K562 (cell line): ENCODE results near the gene AP5M1.

ENCODE experiments used
- BCL6 ChIP-seq: fragments of 250-450 bp; sonication (Bioruptor Pico); IDR thresholded peaks from 2 replicates; pipeline ENCODE4 v1.4.0; 2020
- ETV5 ChIP-seq: sonication (generic); formaldehyde crosslinking; IDR thresholded peaks from 2 replicates; pipeline ENCODE4 v1.4.0; 2020; ENCODE audit warnings: low read depth, mild to moderate bottlenecking, missing genetic modification reagents
- HINFP ChIP-seq: fragments of 450-650 bp; conservative IDR thresholded peaks from 2 replicates; pipeline ENCODE4 v1.6.1; 2016; ENCODE audit warnings: missing genetic modification characterization, low read depth, mild to moderate bottlenecking, control low read depth, missing compliant biosample characterization
- KDM1A ChIP-seq, 2 experiments: fragments of 450-650 bp; IDR thresholded peaks; 2 replicates each; pipeline ENCODE4 v1.6.1; 2016; ENCODE audit warnings: mild to moderate bottlenecking in 2 of 2
- MEIS2 ChIP-seq: fragments of 450-650 bp; IDR thresholded peaks from 2 replicates; pipeline ENCODE4 v1.6.1; 2014; ENCODE audit warnings: mild to moderate bottlenecking; ENCODE audit not compliant: partially characterized antibody
- POLR2A ChIP-seq: fragments of 450-650 bp; conservative IDR thresholded peaks from 2 replicates; pipeline ENCODE4 v1.6.1; 2016
- SMARCC2 ChIP-seq: fragments of 450-650 bp; IDR thresholded peaks from 2 replicates; pipeline ENCODE4 v1.6.1; 2017; ENCODE audit warnings: antibody characterized with exemption, moderate library complexity, mild to moderate bottlenecking, low read depth
- SRSF3 ChIP-seq: fragments of 200-400 bp; formaldehyde crosslinking; IDR thresholded peaks from 2 replicates; pipeline ENCODE4 v1.6.1; 2016; ENCODE audit warnings: mild to moderate bottlenecking, low read length, moderate library complexity; ENCODE audit not compliant: insufficient read depth
- WHSC1 ChIP-seq: IDR thresholded peaks from one replicate; pipeline ENCODE4 v1.6.1; 2012; ENCODE audit warnings: low read length, control low read depth, inconsistent platforms
- ZNF354B ChIP-seq: fragments of 250-450 bp; sonication (Bioruptor Pico); IDR thresholded peaks from 2 replicates; pipeline ENCODE4 v1.4.0; 2020
- ZNF75A ChIP-seq: fragments of 450-650 bp; formaldehyde crosslinking; IDR thresholded peaks from 2 replicates; pipeline ENCODE4 v1.4.0; 2020; ENCODE audit warnings: mild to moderate bottlenecking

GRCh38 chr14:57329833-57330232, 61.1 kb downstream of the AP5M1 start:
- TF ChIP-seq SRSF3 = no peak
- no peak for TF ChIP-seq POLR2A
- TF ChIP-seq WHSC1 = no peak
- no peak for TF ChIP-seq SMARCC2
- no peak for TF ChIP-seq ETV5 (CRISPR knock-in tag)
- no peak for TF ChIP-seq ZNF354B (CRISPR knock-in tag)
- TF ChIP-seq MEIS2 = no peak
- TF ChIP-seq BCL6 (CRISPR knock-in tag) = no peak
- TF ChIP-seq KDM1A (IDR thresholded peaks at IDR 0.05) = no peak
- no peak for TF ChIP-seq HINFP (tag)
- no peak for TF ChIP-seq ZNF75A
